Nucleus accumbens (tissue), 56 donors: ENCODE results near the gene SCNN1G.

Source experiments
- DNase-seq, 56 donors: peaks; one replicate each; lab custom pipeline; 2025; lab: John Stamatoyannopoulos, UW

Gene SCNN1G

GRCh38 chr16:23152386-23153178 lies 30.0 kb upstream of the SCNN1G start:
- no peak for DNase-seq

- peak in 1 of 56 donors; percentile 3 for DNase-seq
These were observed 27.0 kb upstream of the SCNN1G start for GRCh38 chr16:23155445-23156049.

GRCh38 chr16:23156110-23156509 lies 26.4 kb upstream of the SCNN1G start:
- no peak for DNase-seq

- no peak for DNase-seq
These were observed 25.5 kb upstream of the SCNN1G start for GRCh38 chr16:23156946-23157460.

GRCh38 chr16:23158114-23158513 lies 24.4 kb upstream of the SCNN1G start:
- DNase-seq = no peak

GRCh38 chr16:23160082-23160481 lies 22.5 kb upstream of the SCNN1G start:
- no peak for DNase-seq

- DNase-seq = no peak
These were observed 22.0 kb upstream of the SCNN1G start for GRCh38 chr16:23160574-23160973.

GRCh38 chr16:23163921-23164320 lies 18.6 kb upstream of the SCNN1G start:
- DNase-seq = no peak

- no peak for DNase-seq
These were observed 17.8 kb upstream of the SCNN1G start for GRCh38 chr16:23164736-23165135.

- no peak for DNase-seq
These were observed 10.0 kb upstream of the SCNN1G start for GRCh38 chr16:23172583-23172982.

- DNase-seq = no peak
These were observed 9.6 kb upstream of the SCNN1G start for GRCh38 chr16:23172994-23173393.

GRCh38 chr16:23174622-23175021 lies 7.9 kb upstream of the SCNN1G start:
- no peak for DNase-seq

- DNase-seq = no peak
These were observed 6.9 kb upstream of the SCNN1G start for GRCh38 chr16:23175651-23176050.

GRCh38 chr16:23181506-23181905 lies 1.0 kb upstream of the SCNN1G start:
- no peak for DNase-seq

GRCh38 chr16:23182206-23182678 lies 303 bp upstream of the SCNN1G start:
- peak in 49 of 56 donors; percentile 0 to 76 (median 33) for DNase-seq

GRCh38 chr16:23183543-23183862 lies 958 bp downstream of the SCNN1G start:
- no peak for DNase-seq

GRCh38 chr16:23185656-23186055 lies 3.1 kb downstream of the SCNN1G start:
- no peak for DNase-seq

GRCh38 chr16:23186171-23186570 lies 3.6 kb downstream of the SCNN1G start:
- no peak for DNase-seq

- no peak for DNase-seq
These were observed 4.8 kb downstream of the SCNN1G start for GRCh38 chr16:23187341-23187740.

GRCh38 chr16:23188911-23189310 lies 6.4 kb downstream of the SCNN1G start:
- DNase-seq = no peak

- DNase-seq = no peak
These were observed 12.1 kb downstream of the SCNN1G start for GRCh38 chr16:23194497-23195221.
